Prostate gland (tissue), 2 donors: ENCODE data around the gene BABAM2.
"Not testable (repeated sequence)": the region's sequence is repeated elsewhere in the genome, so short reads cannot be mapped to it uniquely, and the experiment has no call there.

ENCODE experiments used
- CTCF ChIP-seq, 4 experiments: fragments of 200-600 bp in 2 of 4; fragments of 450-650 bp in 2 of 4; sonication (generic) in 2 of 4; IDR thresholded peaks; 1 replicate in 3 of 4; 2 replicates in 1 of 4; pipeline ENCODE4 v1.5.1; 2016 to 2019; ENCODE audit warnings: antibody characterized with exemption in 4 of 4, mild to moderate bottlenecking in 2 of 4, moderate library complexity in 2 of 4
- POLR2AphosphoS5 ChIP-seq: sonication (generic); formaldehyde crosslinking; IDR thresholded peaks from one replicate; pipeline ENCODE4 v1.6.1; 2017; ENCODE audit warnings: antibody characterized with exemption

GRCh38 chr2:28019521-28019920 lies 129.0 kb downstream of the BABAM2 start:
- TF ChIP-seq POLR2AphosphoS5; CTCF (IDR thresholded peaks at IDR 0.05): not testable (repeated sequence)
